ENCODE measurements around the gene DCST2.

The DCST2 gene

GRCh38 chr1:155008015-155008941 lies 25.3 kb downstream of the DCST2 start:
- DNase-seq = peak; percentile 49 to 57

GRCh38 chr1:155007251-155007828 lies 26.2 kb downstream of the DCST2 start:
- no peak for DNase-seq

- DNase-seq = peak in 1 of 2 experiments; percentile 34
Observed at GRCh38 chr1:155006601-155007101, 26.9 kb downstream of the DCST2 start.

DNA sequence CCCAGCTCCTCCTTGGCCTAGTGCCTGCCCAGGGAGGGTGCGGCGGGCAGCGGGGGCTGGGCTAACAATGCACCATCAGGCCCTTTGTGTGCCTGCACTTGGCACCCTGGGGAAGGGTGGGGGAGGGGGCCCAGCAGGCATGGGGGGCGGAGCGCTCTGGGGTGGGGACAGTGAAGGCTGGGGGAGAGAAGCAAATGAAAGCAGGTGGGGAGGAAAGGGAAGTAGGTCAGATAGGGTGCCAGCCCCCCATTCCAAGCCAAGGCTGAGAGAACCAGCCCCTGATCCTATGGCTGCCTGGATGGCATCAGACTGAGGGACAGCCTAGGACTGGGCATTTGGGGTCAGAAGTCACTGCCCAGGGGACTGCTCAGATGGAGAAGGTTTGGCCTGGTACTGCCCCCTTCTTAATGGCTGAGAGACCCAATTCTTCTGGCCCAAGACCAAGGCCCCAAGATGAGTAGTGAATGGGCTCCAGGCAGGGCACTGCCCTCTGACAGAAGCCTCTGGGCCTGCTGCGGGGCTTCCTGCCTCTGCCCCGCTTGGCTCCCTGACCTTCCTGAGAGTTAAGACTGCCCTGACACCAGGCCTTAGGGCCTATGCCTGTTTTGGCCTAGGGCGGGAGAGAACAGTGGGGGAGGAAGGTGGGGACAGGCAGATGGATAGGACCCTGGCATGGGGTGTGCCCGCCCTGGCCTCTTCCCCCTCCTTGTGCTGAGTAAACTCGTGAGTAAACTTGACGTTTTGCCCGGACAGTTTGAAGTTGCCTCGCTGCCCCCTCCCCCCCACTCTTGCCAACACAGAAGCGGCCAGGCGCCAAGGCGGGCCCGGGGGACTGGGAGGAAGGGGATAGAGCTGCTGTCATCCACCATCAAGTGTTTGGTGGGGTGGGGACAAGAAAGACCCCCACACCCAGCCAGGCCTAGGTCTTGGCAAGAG lies 28.2 kb downstream of the DCST2 start:
- no peak for DNase-seq

DNA sequence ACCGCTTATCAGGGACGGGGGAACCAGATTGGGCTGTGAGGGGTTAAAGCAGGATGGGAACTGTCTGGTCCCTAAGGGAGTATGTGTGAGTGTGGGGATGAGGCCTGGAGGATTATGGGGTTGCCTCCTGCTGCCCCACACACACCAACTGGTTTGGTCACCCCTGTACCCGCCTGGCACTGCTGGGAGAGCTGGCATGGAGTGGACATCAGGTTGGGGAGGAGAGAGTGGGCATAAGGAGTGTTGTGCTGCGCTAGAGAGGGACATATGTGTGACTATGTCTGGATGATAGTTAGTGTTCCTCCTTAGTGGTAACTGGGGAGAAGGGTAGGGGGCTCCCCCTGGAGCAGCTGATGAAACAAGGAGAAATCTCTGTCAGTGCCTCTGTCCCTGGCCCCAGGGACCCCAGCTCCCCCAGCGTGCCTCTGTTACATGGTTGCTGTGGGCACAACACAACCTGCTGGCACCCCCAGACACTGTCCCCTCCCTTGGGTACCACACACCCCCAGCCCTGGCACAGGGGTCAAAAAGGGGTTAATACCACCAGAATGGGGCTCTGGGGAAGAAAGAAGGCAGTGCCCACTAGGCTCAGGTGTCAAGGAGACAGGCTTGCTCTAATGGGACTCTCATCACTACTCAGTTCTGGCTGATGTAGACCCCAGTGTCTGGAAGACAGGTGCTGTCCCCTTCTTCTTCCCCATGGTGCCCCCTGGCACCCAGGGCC lies 29.1 kb downstream of the DCST2 start:
- no peak for DNase-seq

GRCh38 chr1:155003766-155004351 lies 29.7 kb downstream of the DCST2 start:
- DNase-seq = no peak

DNA sequence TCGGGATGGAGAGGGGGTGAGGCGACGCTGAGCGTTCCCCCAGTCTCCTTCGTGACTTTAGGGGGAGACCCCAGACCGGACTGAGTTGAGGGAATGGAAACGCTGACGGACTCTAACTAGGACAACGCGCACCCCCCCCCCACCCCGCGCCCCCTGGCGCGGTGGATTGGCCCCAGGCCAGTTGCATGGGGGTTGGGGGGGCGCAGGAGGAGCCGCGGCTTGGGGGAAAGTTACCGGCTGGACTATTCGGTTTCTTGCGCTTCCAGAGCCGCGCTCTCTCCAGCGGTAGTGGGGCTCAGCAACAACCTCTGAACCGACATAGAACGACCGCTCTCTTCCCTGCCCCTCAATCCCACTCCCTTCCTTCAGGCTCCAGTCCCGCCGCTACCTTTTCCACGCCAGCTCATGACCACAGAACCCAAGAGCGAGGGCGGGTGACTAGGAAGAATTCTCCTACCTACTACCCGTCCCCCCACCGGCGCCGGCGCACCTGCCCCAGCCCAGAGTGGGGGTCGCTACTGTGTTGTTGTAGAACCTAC lies 30.3 kb downstream of the DCST2 start:
- no peak for DNase-seq

DNA sequence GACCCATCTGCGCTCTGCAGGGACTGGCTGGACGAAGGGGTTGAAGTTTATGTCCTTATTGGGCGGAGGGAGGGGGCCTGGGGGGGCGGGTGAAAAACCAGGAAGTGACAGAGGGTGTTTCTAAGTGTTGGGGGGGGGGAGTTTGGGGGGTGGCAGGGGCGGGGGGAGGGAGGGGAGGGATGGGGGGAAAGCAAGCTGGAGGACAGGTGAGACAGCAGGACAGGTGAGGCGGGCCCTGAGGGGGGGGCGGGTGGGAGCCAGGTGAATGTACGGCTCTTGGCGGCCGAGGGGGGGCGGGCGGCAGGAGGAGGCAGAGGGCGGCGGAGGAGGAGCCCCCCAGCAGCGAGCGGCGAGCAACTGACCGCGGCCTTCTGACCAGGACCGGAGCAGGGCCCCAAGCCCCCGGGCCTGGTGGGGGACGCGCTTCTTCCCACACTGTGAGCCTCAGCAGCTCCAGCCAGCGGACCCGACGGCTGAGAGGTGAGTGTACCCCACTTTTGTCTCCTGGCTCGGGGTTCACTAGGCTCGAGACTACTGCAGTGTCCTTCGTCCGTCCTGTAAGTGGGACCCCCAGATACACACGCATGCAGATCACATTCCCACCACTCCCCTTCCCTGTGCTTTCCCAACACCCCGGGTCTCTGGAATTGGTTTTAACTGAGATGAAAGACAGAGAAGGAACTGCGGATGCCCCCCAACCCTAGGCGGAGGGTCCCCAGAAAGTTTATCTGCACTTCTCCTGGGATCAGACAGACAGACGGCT lies 30.9 kb downstream of the DCST2 start, which contains the start of gene ZBTB7B:
ZBTB7B (plus strand) TSS at position 339 of the 763 bp plus-strand sequence. CDS start 11,859 bp downstream, outside the sequence.
- no peak for DNase-seq

DNA sequence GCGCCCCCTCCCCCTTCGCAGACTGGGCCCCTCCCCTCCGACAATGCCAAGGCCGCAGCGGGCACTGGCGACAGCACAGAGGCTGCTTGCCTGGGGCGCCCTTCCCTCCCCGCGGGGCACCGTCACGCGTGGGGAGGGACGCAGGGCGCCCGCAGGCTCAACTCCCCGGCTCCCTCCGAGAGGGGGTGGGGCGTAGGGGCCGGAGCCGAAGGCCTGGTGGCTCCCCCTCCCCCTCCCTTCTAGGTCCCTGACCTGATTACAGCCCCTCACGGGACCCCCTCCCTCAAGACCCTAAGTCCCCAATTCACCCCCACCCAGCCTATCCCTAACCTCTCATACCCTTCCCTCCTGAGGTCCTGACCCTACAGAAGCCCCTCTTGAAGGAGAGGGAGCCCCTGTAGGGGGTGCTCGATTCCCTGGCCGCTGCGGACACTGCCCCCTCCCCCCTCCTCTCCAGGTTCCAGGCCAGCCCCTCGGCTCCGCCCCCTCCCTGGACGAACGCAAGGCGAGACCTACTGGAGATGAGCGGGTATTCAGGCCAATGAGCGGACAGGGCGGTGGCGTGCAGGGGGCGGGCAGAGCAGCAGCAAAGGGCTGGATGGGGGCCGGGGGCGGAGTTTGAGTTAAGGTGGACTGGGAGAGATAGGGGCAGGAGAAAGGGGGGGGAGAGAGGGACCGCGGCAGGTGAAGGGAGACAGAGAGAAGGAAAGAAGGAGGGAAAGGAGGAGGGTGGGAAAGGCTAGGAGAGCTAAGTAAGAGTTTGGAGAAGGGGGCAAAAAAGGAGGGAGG lies 31.7 kb downstream of the DCST2 start:
- DNase-seq = peak; percentile 99

DNA sequence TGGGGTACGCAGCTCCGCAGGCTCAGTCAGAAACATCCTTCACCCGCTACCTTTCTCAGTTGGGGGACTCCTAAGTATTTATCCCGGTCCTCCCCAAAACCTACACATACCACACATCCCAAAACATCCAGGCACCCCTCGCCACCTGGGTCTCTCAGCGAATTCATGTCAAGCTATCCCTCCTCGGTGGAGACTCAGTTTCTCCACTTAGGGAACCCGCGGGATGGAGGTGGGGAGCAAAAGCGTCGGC lies 32.2 kb downstream of the DCST2 start:
- no peak for DNase-seq

DNA sequence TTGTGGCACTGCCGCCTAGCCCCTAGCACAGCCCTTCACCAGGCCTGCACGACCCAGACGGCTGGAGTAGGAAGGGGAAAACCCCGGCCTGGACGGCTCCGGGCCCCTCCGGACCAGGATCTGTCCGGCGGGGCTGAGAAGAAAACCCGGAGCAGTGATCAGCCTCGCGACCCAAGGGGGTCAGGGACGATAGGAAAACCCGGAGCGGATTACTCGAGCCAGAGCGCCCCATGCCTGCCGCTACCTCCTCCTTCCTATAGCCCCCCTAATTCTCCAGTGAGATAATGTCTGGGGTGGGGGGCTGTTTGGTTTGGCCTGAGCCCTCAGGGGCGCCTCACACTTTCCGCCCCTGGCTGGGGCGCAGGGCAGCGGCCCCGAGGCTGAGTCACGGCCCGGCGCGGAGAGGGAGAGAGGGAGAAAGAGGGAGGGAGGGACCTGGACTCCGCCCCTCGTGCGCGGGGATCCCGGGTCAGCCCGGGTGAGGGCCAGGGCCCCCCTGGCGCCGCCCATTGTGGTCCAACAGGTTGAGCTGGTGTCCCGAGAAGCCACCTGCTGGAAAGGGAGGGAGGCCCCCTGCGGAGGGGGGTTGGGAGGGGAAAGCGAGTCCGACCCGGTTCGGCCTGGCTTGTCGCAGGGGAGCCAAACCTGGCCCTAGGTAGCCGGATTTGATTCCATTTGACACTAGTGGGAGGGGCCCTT lies 32.7 kb downstream of the DCST2 start:
- peak; percentile 61 to 67 for DNase-seq

GRCh38 chr1:155000411-155000725 lies 33.2 kb downstream of the DCST2 start:
- DNase-seq = no peak

GRCh38 chr1:154999571-155000410 lies 33.8 kb downstream of the DCST2 start:
- peak in 1 of 2 experiments; percentile 35 for DNase-seq

- peak; percentile 67 to 69 for DNase-seq
Observed at GRCh38 chr1:154998818-154999570, 34.6 kb downstream of the DCST2 start.

DNA sequence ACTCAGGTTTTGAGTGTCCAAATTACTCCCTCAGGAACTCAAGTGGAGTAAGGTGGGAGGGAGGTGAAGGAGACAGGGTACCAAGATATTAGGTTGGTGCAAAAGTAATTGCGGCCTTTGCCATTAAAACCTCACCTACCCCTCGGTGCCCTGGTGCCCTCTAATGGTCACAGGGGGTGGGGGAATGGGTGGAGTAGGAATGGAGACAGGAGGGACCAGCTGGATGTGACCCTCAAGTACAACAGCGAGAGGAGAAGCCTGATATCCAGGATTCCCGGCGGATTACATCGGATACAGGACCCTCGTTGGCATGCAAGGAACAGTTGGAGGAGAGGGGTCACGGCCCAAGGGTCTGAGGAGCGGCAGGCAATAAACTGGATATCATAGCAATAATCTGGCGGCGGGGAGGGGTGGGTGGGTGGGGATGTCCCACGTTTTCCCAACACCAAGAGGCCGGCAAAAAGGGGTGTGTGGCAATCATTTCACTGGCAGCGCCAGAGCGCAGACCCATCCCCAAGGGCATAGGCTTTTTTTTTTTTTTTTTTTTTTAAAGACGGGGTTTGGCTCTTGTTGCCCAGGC lies 35.3 kb downstream of the DCST2 start:
- no peak for DNase-seq

GRCh38 chr1:154996966-154997701 lies 36.4 kb downstream of the DCST2 start:
- DNase-seq = no peak

Measured in activated CD4-positive, alpha-beta T cell treated with anti-CD3 and anti-CD28 coated beads, Interleukin-2, amount 50 U/mL, for 4 hours (primary cell).